NCI-H526 (cell line): ENCODE data around the gene DRC3.

Experiments
- DNase-seq, 2 experiments: peaks; one replicate each; lab custom pipeline; 2025; lab: John Stamatoyannopoulos, UW

DRC3 gene

GRCh38 chr17:18055597-18055996 lies 82.9 kb downstream of the DRC3 start:
- DNase-seq = no peak

- no peak for DNase-seq
Measured at GRCh38 chr17:18056214-18056613, 83.6 kb downstream of the DRC3 start.

- no peak for DNase-seq
Measured at GRCh38 chr17:18059283-18059682, 86.6 kb downstream of the DRC3 start.

- DNase-seq = no peak
Measured at GRCh38 chr17:18064053-18064452, 91.4 kb downstream of the DRC3 start.

- no peak for DNase-seq
Measured at GRCh38 chr17:18065546-18065945, 92.9 kb downstream of the DRC3 start.
